Mammary epithelial cell (primary cell): ENCODE measurements around the gene MAD1L1.

Experiments used
- CTCF ChIP-seq, 2 donors: IDR thresholded peaks in 1 of 2; conservative IDR thresholded peaks in 1 of 2; 2 replicates each; pipeline ENCODE4 v1.5.1; 2011 to 2012; ENCODE audit warnings: inconsistent platforms in 2 of 2, low read length in 2 of 2, mild to moderate bottlenecking in 2 of 2, control low read depth in 1 of 2, low read depth in 1 of 2; ENCODE audit not compliant: insufficient read depth in 1 of 2; ENCODE audit errors: extremely low read depth in 1 of 2
- EZH2 ChIP-seq: IDR thresholded peaks from 2 replicates; pipeline ENCODE4 v1.6.1; 2012; ENCODE audit warnings: low read length, inconsistent platforms, borderline replicate concordance

DNA sequence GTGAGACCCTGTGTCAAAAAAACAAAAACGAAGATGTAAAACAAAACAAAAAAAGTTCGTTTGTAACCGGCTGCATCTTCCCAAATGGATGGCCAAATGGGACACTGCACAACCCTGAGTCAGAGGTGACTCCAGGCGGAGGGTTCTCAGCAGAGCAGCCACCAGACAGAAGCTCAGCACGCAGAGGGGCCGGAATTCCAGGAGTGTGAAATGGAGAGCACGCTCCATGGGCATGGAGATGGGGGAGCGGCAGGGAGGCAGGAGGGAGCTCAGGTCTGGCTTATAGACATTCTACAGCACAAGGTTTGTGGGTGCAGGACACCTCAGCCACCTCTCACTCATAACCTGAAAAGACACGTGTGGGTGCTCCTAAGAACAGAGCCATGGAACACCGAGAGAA lies 227.0 kb downstream of the MAD1L1 start:
- no peak for TF ChIP-seq CTCF (conservative IDR thresholded peaks at IDR 0.05 in 1 of 2, IDR thresholded peaks at IDR 0.05 in 1 of 2; ENCODE audit: extremely low read depth in 1 of 2, insufficient read depth in 1 of 2, low read depth in 1 of 2, low read length in 2 of 2)
- no peak for TF ChIP-seq EZH2
